ENCODE data around the gene NINJ1. TPM values are rescaled to one million over a fixed set of nuclear protein-coding genes. Genes with fewer than 3 reads are reported as not detected.
A peak's percentile ranks its signal among the peaks of the same experiment; 100 is the strongest.

NINJ1 gene
- total RNA-seq, 1 experiment from 2014 or later: 26.7 TPM

- Histone ChIP-seq H3K27me3 (ENCODE audit: control insufficient read depth, insufficient read depth, low read length) (no peaks in the 10 kb centered on the region), H3K27ac (ENCODE audit: low read length) (no peak overlapping the region), H3K4me1 (ENCODE audit: control insufficient read depth, insufficient read depth, low read length) (peaks cover 21% of the 10 kb centered on the region), H3K36me3 (ENCODE audit: control insufficient read depth, insufficient read depth, low read length) (no peaks in the 10 kb centered on the region; the same call in 1 of the 2 replicates), H3K4me3 (ENCODE audit: low read depth in 2 of 2, low read length in 2 of 2) (no peak overlapping the region), H3K9me3 (ENCODE audit: control insufficient read depth, insufficient read depth, low read depth, low read length) (no peaks in the 10 kb centered on the region)
- TF ChIP-seq REST (IDR thresholded peaks at IDR 0.05; ENCODE audit: insufficient read depth in 1 of 2, low read depth in 2 of 2, low read length in 1 of 2) (no peak), TCF7L2 (IDR thresholded peaks at IDR 0.05; ENCODE audit: low read depth, low read length) (no peak), POLR2AphosphoS5 (IDR thresholded peaks at IDR 0.05; ENCODE audit: low read depth, low read length) (no peak), SIN3A (IDR thresholded peaks at IDR 0.05; ENCODE audit: borderline replicate concordance, insufficient read depth, low read depth, low read length) (no peak), CTCF (IDR thresholded peaks at IDR 0.05) (no peak)
- intact Hi-C loops (cut with micrococcal nuclease; ENCODE audit: unreplicated experiment) (no loop called here), in situ Hi-C loops (cut with HindIII; ENCODE audit: low pct_unique_long_range_greater_than_20kb, low sequenced_read_pairs) (no loop called here)
- BruUV-seq (replicated peaks): no TSS peak
- no peak for DNase-seq (ENCODE audit: low read depth, low spot score)
- CTCF ChIA-PET: no interaction called here
- ATAC-seq: no peak
- POLR2A ChIA-PET: no interaction called here
Measured at GRCh38 chr9:93136011-93136440, 2.0 kb upstream of the NINJ1 start.

GRCh38 chr9:93134740-93135444 is 841 bp upstream of the NINJ1 start:
- H3K27me3 ChIP-seq (ENCODE audit: control insufficient read depth, insufficient read depth, low read length): no peaks in the 10 kb centered on the region
- ATAC-seq (no peak), DNase-seq (ENCODE audit: low read depth, low spot score) (no peak)
- H3K4me3 ChIP-seq (ENCODE audit: low read depth in 2 of 2, low read length in 2 of 2): peak overlapping the region; percentile 60 to 62
- ChIA-PET POLR2A (interaction anchor here (0.6 kb wide), 1 partner anchor 1010 kb away, joined by 3 read pairs; no protein-coding TSS in a partner anchor), CTCF (no interaction called here)
- no TSS peak for BruUV-seq (replicated peaks)
- H3K4me1 ChIP-seq (ENCODE audit: control insufficient read depth, insufficient read depth, low read length): peaks cover 21% of the 10 kb centered on the region
- H3K27ac ChIP-seq (ENCODE audit: low read length): no peak overlapping the region; the same call in 1 of the 2 replicates
- in situ Hi-C loops (cut with HindIII; ENCODE audit: low pct_unique_long_range_greater_than_20kb, low sequenced_read_pairs) (no loop called here), intact Hi-C loops (cut with micrococcal nuclease; ENCODE audit: unreplicated experiment) (no loop called here)
- no peaks in the 10 kb centered on the region; the same call in 1 of the 2 replicates for H3K36me3 ChIP-seq (ENCODE audit: control insufficient read depth, insufficient read depth, low read length)
- TF ChIP-seq SIN3A (IDR thresholded peaks at IDR 0.05; ENCODE audit: borderline replicate concordance, insufficient read depth, low read depth, low read length) (no peak), CTCF (IDR thresholded peaks at IDR 0.05) (no peak), REST (IDR thresholded peaks at IDR 0.05; ENCODE audit: insufficient read depth in 1 of 2, low read depth in 2 of 2, low read length in 1 of 2) (no peak), POLR2AphosphoS5 (IDR thresholded peaks at IDR 0.05; ENCODE audit: low read depth, low read length) (no peak), TCF7L2 (IDR thresholded peaks at IDR 0.05; ENCODE audit: low read depth, low read length) (no peak)
- H3K9me3 ChIP-seq (ENCODE audit: control insufficient read depth, insufficient read depth, low read depth, low read length): no peaks in the 10 kb centered on the region
